BJ (cell line): Measurements from ENCODE around the gene LRBA. TPM values are rescaled to one million over a fixed set of nuclear protein-coding genes. Genes with fewer than 3 reads are reported as not detected.

ENCODE experiments used
- CTCF ChIA-PET: fragments of 350-600 bp; formaldehyde crosslinking; extraction: SDS; loops from one replicate; lab custom pipeline; 2021; ENCODE audit warnings: antibody characterized with exemption, inconsistent platforms; lab: Yijun Ruan, JAX
- POLR2A ChIA-PET: fragments of 300-600 bp; sonication (Branson Sonifier 250); formaldehyde crosslinking; extraction: SDS; loops from one replicate; lab custom pipeline; 2021; ENCODE audit warnings: antibody characterized with exemption; lab: Charles Lee
- DNase-seq: peaks from one replicate; pipeline ENCODE4 v3.0.0-alpha.2; 2011; ENCODE audit warnings: low read depth
- H3K27me3 ChIP-seq: 2 replicates; pipeline ENCODE4 v1.6.0; 2011; ENCODE audit warnings: low read length; ENCODE audit not compliant: control insufficient read depth, insufficient read depth
- H3K36me3 ChIP-seq: 2 replicates; pipeline ENCODE4 v1.5.1; 2011; ENCODE audit warnings: low read length; ENCODE audit not compliant: control insufficient read depth, insufficient read depth
- H3K4me3 ChIP-seq: 2 replicates; pipeline ENCODE4 v1.5.1; 2011; ENCODE audit warnings: low read depth, mild to moderate bottlenecking, control low read depth, low read length
- polyA plus RNA-seq: library from polyadenylated mRNA; depleted of rRNA; stranded (reverse); fragments of >200 nt; gene quantifications from 2 replicates; pipeline ENCODE4 v1.2.3, GENCODE V29; 2011
- TF ChIP-seq, protein P1 (sequence below): IDR thresholded peaks from 2 replicates; pipeline ENCODE4 v1.5.1; 2011; ENCODE audit warnings: low read depth, mild to moderate bottlenecking, control low read depth, inconsistent platforms, low read length, moderate library complexity; ENCODE audit not compliant: insufficient read depth

The LRBA gene
- polyA plus RNA-seq, 1 experiment: 8.2 TPM

DNA sequence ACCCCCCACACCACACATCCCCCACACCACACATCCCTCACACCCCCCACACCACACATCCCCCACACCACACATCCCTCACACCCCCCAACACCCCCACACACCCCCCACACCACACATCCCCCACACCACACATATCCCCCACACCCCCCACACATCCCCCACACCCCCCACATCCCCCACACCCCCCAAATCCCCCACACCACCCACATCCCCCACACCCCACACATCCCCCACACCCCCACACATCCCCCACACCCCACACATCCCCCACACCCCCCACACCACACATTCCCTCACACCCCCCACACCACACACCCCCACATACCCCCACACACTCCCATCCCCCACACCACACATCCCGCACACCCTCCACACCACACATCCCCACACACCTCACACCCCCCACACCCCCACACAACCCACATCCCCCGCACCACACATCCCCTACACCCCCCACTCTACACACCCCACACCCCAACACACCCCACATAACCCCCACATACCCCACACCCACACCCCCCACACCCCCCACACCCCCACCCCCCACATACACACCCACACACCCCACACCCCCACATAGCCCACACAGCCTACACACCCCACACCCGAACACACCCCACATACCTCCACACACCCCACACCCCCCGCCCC lies 764.0 kb downstream of the LRBA start:
- Histone ChIP-seq H3K4me3 (no peak overlapping the region), H3K27me3 (no peaks in the 10 kb centered on the region), H3K36me3 (peaks cover 48% of the 10 kb centered on the region)
- ChIA-PET POLR2A (no interaction called here), CTCF (interaction anchor here (1.3 kb wide), 1 partner anchor 9 kb away, joined by 3 read pairs; no protein-coding TSS in a partner anchor)
- TF ChIP-seq, protein P1, sequence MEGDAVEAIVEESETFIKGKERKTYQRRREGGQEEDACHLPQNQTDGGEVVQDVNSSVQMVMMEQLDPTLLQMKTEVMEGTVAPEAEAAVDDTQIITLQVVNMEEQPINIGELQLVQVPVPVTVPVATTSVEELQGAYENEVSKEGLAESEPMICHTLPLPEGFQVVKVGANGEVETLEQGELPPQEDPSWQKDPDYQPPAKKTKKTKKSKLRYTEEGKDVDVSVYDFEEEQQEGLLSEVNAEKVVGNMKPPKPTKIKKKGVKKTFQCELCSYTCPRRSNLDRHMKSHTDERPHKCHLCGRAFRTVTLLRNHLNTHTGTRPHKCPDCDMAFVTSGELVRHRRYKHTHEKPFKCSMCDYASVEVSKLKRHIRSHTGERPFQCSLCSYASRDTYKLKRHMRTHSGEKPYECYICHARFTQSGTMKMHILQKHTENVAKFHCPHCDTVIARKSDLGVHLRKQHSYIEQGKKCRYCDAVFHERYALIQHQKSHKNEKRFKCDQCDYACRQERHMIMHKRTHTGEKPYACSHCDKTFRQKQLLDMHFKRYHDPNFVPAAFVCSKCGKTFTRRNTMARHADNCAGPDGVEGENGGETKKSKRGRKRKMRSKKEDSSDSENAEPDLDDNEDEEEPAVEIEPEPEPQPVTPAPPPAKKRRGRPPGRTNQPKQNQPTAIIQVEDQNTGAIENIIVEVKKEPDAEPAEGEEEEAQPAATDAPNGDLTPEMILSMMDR: no peak
- DNase-seq: no peak

DNA sequence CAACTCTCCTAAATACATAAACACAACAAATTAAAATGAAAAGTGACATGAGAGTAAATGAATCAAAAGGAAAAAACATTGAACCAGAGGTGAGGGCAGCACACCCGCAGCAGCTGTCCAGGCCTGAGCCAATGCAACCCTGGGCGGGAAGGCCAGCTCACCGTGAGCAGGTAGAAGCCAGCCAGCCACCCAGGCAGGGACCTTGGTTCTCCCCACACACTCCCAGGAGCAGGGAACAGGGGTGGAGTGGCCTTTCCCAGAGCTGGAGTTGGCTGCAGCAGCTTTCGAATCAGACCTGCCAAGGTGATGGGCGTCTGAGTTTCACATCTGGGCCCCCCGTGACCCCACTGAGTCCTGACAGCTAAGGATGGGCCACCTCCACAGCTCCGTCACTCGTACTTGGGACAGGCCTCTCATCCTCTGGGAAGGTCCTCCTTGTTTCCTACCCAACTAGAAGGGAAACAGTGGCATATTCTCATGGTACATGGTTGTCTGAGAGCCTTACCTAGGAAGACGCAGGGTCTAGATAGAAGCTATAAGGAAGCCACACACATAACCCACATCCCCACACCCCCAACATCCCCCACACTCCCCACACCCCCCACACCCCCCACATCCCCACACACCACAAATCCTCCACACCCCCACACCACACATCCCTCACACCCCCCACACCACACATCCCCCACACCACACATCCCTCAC lies 764.6 kb downstream of the LRBA start:
- TF ChIP-seq, protein P1: no peak
- H3K27me3 ChIP-seq: no peaks in the 10 kb centered on the region
- H3K36me3 ChIP-seq: peaks cover 44% of the 10 kb centered on the region
- H3K4me3 ChIP-seq: no peak overlapping the region
- POLR2A ChIA-PET: no interaction called here
- no peak for DNase-seq
- CTCF ChIA-PET: interaction anchor here (1.3 kb wide), 1 partner anchor 8 kb away, joined by 3 read pairs; no protein-coding TSS in a partner anchor

DNA sequence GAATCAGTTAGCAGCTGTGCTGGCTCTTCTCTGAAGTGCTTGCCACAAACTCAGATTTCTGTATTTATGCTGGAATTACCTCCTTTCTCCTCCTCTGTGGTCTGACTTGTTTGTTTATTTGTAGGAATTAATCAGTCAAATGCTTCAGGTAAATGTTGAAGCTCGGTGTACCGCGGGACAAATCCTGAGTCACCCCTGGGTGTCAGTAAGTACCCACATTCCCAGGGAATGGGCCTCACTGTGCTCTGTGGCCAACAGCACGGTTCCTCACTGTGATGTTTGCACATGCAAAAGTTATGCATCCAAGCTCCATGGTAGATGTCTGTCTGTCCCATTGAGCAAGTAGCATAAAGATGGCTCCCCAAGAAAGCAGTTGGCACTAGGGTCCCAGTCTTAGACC lies 766.9 kb downstream of the LRBA start:
- Histone ChIP-seq H3K27me3 (no peaks in the 10 kb centered on the region), H3K4me3 (no peak overlapping the region), H3K36me3 (peaks cover 30% of the 10 kb centered on the region)
- TF ChIP-seq, protein P1: no peak
- ChIA-PET CTCF (interaction anchor here (1.3 kb wide), 2 partner anchors 12 to 23 kb away, joined by 3 to 4 read pairs; no protein-coding TSS in a partner anchor), POLR2A (no interaction called here)
- DNase-seq: no peak

DNA sequence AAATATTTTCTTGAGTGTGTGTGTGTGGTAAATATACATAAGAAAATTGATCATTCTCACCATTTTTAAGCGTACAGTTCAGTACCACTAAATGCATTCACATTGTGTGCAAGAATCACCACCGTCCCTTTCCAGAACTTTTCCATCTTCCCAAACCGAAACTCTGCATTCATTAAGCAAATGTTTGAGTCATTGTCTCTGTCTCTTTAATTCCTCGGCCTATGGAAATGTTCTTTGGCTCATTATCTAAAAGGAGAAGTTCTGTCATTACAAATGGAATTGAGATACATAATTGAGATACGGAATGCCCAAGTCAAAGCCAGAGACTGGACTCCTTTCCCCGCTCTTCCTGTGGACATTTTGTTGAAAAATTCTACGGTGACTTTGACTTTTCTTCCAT lies 767.9 kb downstream of the LRBA start:
- ChIA-PET POLR2A (interaction anchor here (0.7 kb wide), 1 partner anchor 240 kb away, joined by 3 read pairs; no protein-coding TSS in a partner anchor), CTCF (interaction anchor here (0.5 to 1.6 kb wide), 4 partner anchors 13 to 324 kb away, joined by 3 to 4 read pairs (median 4); no protein-coding TSS in a partner anchor)
- H3K27me3 ChIP-seq: no peaks in the 10 kb centered on the region
- no peak for DNase-seq
- peaks cover 28% of the 10 kb centered on the region for H3K36me3 ChIP-seq
- TF ChIP-seq, protein P1: no peak
- H3K4me3 ChIP-seq: no peak overlapping the region

DNA sequence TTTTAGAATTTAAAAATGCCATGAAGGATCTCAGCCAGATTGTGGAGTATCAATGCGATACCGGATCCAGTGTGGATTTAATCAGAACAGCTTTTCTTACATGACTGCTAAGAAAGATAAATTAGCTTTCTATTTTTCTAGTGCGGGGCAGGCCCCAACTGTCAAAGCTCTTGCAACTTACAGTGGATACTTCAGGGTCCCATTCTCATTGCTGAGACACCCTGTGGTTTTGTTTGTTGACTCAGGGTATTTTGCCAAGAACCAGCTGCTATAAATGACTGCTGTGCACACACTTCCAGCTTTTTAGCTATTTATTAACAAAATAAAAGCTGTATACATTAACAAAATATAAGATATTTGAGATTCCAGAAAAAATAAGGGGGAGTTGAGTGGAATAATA lies 770.5 kb downstream of the LRBA start:
- H3K4me3 ChIP-seq: no peak overlapping the region
- POLR2A ChIA-PET: no interaction called here
- H3K36me3 ChIP-seq: peaks cover 24% of the 10 kb centered on the region
- TF ChIP-seq, protein P1: no peak
- DNase-seq: no peak
- CTCF ChIA-PET: interaction anchor here (0.7 to 3.3 kb wide), 10 partner anchors 14 to 623 kb away, joined by 3 to 24 read pairs (median 6); no protein-coding TSS in a partner anchor
- H3K27me3 ChIP-seq: no peaks in the 10 kb centered on the region
